Measurements from ENCODE around the gene ABR.
"Not testable (repeated sequence)": the region's sequence is repeated elsewhere in the genome, so short reads cannot be mapped to it uniquely, and the experiment has no call there.

The ABR gene

DNA sequence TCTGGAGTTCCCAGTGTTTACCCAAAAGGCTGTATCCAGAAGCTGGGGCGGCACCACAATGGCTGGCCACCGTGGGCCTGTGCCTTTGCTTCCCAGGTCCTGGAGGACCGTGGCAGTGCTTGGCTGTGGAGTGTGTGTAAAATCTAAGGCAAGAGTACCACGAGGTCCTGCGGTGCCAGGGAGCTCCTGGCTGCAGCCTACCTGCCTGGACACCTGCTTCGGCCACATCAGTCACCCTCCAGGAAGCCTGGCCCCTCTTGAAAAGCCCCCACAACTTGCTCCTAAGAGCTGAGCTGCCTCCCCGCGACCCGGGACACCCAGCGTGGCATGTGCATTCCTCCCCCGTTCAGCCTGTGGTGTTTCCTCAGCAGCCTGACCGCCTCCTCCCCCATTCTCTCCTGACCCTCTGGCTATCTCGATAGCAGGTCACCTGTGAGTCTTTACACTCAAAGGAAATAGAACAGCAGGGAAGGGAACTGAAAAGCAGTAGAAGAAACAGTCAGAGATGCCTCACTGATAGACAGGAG is 174.9 kb downstream of the ABR start:
- DNase-seq = no peak

DNA sequence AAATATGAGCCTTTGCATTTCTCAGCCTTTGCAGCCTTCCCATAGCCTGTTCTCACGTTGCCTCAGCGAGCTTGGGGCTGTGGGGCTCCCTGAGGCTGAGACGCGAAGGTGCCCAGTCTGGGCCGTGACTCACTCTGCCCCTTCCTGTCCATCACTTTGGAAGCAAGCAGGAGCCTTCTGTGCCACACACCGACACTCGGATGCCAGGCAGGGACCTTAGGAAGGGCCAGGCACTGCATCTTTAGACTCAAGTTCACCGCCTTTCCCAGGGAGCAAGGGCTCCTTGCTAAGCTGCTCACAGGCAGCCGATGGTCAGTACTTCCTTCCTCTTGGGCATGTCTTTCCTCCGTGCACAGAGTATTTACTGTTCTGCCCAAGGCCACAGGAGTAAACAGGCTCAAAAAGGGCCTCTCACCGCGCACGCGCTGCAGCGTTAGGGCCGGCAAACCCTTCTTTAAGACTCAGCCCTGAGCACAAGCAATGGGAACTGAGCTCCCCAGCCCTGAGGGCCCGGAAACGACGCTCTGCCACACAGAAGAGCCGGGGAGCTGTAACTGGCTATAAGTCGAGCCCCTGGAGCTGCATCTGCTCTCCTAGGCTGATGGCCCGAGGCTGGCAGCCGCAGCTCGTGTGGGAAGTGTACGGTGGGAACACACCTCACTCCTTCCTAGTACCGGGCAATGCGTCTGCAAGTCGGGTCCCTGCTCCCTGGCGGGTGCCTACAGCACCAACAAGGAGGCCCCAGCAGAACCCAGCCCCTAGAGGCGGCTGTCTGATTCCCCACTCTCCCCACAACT is 175.6 kb downstream of the ABR start:
- DNase-seq = no peak

GRCh38 chr17:1003633-1003971 is 176.2 kb downstream of the ABR start:
- DNase-seq = no peak

DNA sequence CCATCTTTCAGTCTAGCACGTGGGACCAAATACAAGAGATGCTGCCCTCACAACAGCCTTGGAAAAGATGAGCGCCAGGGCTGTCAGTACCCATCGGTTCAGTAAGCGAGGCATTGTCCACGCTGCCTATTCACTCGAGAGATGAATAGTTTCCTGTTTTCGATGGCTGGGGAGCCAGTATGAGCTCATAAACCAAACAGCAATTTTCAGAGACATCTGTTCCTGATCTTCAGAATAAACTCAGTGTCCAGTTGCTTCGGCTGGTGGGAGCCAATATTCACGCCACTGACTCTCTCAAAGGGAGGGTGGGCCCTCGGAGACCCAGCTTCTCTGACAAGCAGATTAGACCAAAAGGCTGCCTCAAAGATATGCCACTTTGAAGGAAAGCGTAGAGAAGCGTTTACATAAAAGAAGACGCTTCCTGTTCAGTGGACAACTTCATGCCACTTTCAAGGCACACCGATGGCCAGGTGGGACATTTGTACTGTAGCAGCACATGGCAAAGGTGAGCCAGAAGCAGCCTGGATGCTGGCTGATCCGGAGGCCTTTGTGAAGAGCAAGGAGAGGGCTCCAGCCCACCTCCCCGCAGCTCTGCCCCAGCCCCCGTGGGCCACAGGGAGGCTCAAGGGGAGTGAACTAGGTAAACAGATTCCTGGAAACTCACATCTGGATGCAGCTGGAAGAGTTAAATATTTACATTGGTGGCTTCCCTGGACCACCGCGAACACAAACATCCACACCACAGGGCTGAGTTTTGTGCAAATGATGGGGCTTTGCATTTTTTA is 176.8 kb downstream of the ABR start:
- peak; percentile 47 for DNase-seq

- DNase-seq = no peak
Measured at GRCh38 chr17:1002412-1002753, 177.4 kb downstream of the ABR start.

- peak; percentile 30 for DNase-seq
Measured at GRCh38 chr17:1001640-1002411, 178.0 kb downstream of the ABR start.

DNA sequence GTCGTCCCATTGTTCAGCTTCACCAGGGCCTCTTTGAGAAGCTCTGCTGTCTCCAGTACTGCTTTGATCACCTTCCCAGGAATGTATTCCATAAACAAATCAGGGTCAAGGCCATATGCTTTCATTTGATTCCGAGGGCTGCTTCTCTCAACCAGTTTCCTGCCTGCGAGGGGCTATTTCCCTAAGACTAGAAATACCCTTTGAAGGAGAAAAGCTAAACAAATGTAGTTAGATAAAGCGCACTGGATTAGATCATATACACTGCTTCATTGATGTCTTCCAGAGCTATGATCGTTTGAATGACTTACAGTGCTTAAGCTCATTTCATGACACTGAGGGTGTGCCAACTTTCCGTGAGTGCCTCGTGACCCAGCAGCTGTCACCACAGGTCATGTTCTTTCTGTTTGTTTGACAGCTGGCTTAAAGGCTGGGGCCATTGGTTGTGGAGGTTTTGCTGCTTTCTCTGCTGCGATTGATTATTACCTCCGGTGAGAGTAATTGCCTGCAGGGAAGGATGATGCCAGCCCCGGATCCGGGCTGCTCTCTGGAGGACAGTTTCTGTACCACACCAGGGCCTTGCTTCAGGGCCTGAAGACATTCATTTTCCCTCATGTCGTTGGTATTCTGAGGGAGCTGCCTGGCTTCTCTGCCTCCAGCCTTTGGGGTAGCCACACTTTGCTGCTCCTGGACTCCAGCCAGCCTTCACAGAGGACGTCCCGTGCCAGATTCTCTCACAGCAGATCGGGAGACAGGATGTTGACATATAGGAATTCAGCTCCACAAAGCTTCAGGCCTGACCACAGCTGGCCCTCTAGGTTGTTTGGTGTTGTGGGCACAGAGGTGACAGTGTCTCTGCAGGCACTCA is 179.0 kb downstream of the ABR start:
- DNase-seq = peak; percentile 80

GRCh38 chr17:998111-998510 is 181.7 kb downstream of the ABR start:
- DNase-seq = no peak

DNA sequence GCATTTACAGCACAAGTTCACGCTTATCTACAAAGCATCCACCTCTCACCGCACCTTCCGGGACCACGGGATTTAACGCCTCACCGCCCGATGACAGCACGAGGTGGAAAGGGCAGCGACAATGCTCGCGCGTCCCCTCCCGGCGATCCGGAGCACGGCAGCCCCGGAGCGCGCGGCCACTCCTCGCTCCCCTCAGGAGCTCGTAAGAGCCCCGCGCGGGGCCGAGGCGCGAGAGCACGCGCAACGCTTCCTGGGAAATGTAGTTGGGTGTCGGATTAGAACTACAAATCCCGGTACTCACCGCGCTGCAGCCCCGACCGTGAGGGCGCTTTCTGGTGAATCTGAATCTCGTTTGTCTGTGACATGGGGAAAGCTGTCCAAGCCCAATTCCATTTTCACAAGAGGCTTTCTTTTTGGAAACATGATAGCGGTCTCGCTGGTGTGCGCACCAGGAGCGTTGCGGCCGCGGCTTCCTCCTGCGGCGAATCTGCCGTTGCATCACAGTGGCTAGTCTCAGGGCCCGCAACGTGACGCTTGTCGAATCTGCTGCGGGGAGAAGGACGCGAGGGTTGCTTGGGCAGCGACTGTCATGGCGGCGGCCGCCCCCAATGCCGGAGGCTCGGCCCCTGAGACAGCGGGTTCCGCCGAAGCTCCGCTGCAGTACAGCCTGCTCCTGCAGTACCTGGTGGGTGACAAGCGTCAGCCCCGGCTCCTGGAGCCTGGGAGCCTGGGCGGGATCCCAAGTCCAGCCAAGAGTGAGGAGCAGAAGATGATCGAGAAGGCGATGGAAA is 183.0 kb downstream of the ABR start, which contains the start of gene TIMM22:
TSS of gene TIMM22 (plus strand) at position 576 of the 791 bp plus-strand sequence. CDS start at position 590, 14 bp downstream.
- peak; percentile 95 for DNase-seq

DNA sequence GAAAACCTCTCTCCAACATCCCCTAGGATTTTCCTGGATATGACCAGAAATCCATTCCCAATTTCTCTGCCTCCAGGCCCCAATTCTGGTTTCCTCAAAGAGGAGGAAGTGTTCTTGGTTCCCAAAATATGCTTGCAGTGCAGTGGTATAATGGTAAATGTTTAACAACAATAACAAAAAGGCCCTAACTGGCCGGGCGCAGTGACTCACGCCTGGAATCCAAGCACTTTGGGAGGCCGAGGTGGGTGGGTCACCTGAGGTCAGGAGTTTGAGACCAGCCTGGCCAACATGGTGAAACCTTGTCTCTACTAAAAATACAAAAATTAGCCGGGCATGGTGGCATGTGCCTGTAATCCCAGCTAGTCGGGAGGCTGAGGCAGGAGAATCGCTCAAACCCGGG is 184.5 kb downstream of the ABR start:
- DNase-seq = not testable (repeated sequence)

DNA sequence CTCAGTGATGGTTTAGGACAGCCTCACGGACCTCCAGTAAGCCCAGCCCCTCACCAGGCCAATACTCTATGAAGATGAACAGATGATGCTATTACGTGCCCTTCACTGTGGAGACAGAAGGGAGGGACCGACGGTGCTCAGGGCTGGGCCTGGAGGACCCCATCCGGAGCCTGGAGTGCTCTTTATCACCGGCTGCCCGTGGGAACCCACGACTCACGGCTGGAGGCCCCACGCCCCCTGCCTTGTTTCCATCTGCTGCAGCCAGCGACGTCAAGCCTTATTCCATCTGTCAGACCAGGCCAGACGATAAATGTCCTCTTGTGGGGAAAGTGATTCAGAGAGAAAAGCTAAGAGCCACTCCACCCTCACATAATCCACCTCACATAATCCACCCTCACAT is 186.8 kb downstream of the ABR start:
- no peak for DNase-seq

DNA sequence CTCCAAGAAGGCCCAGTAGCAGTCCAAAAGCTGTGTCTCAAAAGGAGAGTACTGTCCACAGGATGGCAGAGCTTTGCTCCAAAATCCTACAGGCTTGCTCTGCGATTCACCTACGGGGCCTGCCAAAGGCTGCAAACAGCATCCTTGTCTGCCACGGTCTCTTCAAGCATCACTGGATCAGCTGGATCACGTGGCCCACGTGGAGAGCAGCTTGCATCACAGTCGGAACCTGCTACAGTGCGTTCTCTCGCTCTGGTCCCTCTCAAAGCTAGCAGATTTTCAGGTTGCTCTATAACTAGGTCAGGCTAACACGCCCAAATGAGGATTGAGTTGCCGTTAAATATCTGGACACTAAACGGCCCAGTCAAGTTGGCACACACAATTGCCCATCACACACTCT is 191.2 kb downstream of the ABR start:
- DNase-seq = no peak

GRCh38 chr17:987931-988330 is 191.8 kb downstream of the ABR start:
- DNase-seq = no peak

- DNase-seq = no peak
Measured at GRCh38 chr17:986322-986929, 193.4 kb downstream of the ABR start.

DNA sequence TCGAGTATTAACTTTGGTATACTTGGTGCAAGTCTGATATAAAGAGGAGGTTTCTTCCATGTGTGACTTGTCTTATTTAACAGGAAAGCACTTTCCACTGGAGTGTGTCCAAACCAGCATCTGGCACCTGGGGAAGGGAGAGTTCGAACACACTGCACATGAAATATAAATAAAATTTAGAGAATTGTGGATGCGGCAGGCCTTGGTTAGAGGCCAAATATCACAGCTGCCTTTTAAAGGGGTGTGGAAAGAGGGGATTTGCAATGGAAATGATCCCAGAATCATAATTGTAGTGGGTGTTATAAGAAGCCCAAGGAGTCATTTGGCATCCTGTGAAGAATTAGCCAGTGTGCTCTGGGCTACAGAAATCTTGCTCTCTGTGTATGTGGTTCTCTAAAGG is 195.9 kb downstream of the ABR start:
- peak; percentile 71 for DNase-seq

- no peak for DNase-seq
Measured at GRCh38 chr17:981292-981658, 198.5 kb downstream of the ABR start.

GRCh38 chr17:980406-981291 is 199.1 kb downstream of the ABR start:
- peak; percentile 90 for DNase-seq

DNA sequence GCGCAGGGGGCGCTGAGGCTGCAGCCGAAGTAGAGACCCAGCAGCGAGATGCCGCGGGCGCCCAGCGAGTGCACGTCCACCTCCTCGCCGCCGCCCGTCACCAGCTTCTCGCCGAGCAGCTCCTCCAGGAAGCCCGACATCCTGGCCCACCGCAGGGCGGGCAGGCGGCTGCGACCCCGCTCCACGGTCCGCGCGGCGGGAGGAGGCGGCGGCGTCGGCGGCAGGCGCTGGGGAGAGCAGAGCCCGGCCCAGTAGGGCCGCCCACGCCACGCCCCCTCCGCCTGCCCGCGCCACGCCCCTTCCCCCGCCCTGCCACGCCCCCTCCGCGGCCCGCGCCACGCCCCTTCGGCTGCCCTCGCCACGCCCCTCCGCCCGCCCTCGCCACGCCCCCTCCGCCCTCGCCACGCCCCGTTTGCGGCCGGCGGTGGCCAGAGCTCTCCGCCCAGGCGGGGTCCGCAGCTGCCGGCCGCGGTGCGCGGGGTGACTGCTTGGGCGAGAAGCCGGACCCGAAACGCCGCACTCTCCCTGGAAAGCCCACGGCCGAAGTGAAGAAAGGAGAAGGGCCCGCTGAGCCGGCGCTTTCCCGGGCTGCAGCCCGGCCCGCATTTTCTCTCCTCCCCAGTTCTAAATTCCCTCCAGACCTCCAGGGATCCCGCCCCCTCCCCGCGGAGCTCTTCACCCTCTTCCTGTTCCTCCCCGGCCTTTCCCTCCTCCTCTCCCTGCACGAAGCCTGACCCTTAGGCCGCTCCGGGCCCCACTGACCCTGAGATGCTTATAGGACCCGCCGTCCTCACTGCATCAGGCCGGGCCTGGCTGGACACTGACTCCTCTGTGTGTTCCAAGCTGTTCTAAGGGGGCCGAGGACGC is 200.0 kb downstream of the ABR start, which contains the start of gene NXN:
TSS of gene NXN (minus strand) at position 238 of the 867 bp plus-strand sequence.
- DNase-seq = peak; percentile 95

GRCh38 chr17:979212-979538 is 200.6 kb downstream of the ABR start:
- peak; percentile 59 for DNase-seq

All from femur (tissue), 1 donor.